ENCODE measurements around the gene LGALS3BP.

DNA sequence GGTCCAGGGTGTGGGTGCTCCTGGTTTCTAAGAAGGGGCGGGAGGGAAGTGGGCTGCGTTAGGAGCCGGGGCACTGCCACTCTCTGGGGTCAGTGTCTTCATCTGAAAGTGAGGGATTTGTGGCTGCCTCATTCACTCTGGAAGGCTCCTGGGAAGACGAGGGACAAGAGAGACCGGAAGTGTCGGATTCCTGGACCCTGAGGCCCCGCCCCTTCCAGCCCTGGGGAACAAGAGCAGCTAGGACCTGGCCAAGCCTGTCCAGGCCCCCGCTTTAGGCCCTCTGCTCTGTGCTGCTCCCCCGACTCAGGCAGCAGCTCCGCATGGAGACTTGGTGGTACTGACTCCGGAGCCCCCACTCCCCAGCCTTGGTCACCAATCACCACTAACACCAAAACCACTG lies 6.5 kb downstream of the LGALS3BP start:
- TF ChIP-seq, protein P1, sequence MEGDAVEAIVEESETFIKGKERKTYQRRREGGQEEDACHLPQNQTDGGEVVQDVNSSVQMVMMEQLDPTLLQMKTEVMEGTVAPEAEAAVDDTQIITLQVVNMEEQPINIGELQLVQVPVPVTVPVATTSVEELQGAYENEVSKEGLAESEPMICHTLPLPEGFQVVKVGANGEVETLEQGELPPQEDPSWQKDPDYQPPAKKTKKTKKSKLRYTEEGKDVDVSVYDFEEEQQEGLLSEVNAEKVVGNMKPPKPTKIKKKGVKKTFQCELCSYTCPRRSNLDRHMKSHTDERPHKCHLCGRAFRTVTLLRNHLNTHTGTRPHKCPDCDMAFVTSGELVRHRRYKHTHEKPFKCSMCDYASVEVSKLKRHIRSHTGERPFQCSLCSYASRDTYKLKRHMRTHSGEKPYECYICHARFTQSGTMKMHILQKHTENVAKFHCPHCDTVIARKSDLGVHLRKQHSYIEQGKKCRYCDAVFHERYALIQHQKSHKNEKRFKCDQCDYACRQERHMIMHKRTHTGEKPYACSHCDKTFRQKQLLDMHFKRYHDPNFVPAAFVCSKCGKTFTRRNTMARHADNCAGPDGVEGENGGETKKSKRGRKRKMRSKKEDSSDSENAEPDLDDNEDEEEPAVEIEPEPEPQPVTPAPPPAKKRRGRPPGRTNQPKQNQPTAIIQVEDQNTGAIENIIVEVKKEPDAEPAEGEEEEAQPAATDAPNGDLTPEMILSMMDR (IDR thresholded peaks at IDR 0.05) = no peak
- TF ChIP-seq POLR2A (IDR thresholded peaks at IDR 0.05) = no peak

All from tibial nerve (tissue), 3 donors.